ENCODE results near the gene ARHGDIB. TPM values are rescaled to one million over a fixed set of nuclear protein-coding genes. Genes with fewer than 3 reads are reported as not detected.

The ARHGDIB gene
- total RNA-seq, 6 experiments from 2014 or later, result 0.76 to 4.8 (median 3.0) TPM

DNA sequence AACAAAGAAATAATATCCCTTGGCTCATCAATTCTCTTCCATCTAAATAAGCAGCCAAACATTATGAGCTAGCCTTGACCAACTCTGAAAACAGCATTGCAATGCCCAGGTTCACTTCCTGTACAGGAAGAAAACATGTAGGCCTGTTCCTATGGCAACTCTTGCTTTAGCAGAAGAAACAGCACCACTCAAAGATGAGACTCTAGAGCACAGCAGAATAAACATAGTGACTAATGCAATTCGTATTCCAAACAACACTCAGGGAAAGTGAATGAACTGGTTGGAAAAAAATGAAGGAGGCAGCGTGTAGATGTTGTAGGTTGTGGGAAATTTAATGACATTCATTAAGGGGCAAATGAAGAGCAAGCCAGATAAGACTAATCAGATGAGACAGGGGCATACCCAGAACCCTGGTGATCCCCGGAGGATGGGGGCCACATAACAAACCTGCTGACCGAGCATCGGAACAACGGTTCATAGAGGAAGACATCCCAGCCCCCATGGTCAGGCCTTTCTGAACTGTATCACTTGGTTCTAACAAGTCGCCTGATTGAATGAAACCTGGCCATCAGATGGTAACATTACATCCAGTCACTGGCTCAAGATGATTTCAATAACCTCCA is 9.0 kb downstream of the ARHGDIB start:
- Mint-ChIP-seq H3K36me3 (ENCODE audit: low read depth) (no peaks in the 10 kb centered on the region), H3K27ac (peak overlapping the region; percentile 65), H3K4me3 (peak overlapping the region; percentile 6), H3K4me1 (ENCODE audit: low read depth) (peaks cover 57% of the 10 kb centered on the region), H3K27me3 (ENCODE audit: insufficient read depth) (peaks cover 5% of the 10 kb centered on the region), H3K9me3 (no peaks in the 10 kb centered on the region)
- TF ChIP-seq CTCF (IDR thresholded peaks at IDR 0.05), result no peak
- peak; percentile 92 for DNase-seq

GRCh38 chr12:14951851-14952250 is 9.6 kb downstream of the ARHGDIB start:
- Mint-ChIP-seq H3K4me3 (no peak overlapping the region), H3K27me3 (ENCODE audit: insufficient read depth) (peaks cover 3% of the 10 kb centered on the region; the same call in 1 of the 2 replicates), H3K9me3 (no peaks in the 10 kb centered on the region), H3K27ac (peak overlapping the region; percentile 65), H3K36me3 (ENCODE audit: low read depth) (no peaks in the 10 kb centered on the region), H3K4me1 (ENCODE audit: low read depth) (peaks cover 62% of the 10 kb centered on the region)
- DNase-seq, result no peak
- TF ChIP-seq CTCF (IDR thresholded peaks at IDR 0.05), result no peak

- H3K4me1 Mint-ChIP-seq (ENCODE audit: low read depth), result peaks cover 66% of the 10 kb centered on the region
- peak overlapping the region; percentile 65 for H3K27ac Mint-ChIP-seq
- H3K27me3 Mint-ChIP-seq (ENCODE audit: insufficient read depth), result peaks cover 1% of the 10 kb centered on the region; the same call in 1 of the 2 replicates
- H3K4me3 Mint-ChIP-seq, result no peak overlapping the region
- no peaks in the 10 kb centered on the region for H3K9me3 Mint-ChIP-seq
- no peak for DNase-seq
- no peaks in the 10 kb centered on the region for H3K36me3 Mint-ChIP-seq (ENCODE audit: low read depth)
- TF ChIP-seq CTCF (IDR thresholded peaks at IDR 0.05), result no peak
Observed at GRCh38 chr12:14950982-14951746, 10.2 kb downstream of the ARHGDIB start.

DNA sequence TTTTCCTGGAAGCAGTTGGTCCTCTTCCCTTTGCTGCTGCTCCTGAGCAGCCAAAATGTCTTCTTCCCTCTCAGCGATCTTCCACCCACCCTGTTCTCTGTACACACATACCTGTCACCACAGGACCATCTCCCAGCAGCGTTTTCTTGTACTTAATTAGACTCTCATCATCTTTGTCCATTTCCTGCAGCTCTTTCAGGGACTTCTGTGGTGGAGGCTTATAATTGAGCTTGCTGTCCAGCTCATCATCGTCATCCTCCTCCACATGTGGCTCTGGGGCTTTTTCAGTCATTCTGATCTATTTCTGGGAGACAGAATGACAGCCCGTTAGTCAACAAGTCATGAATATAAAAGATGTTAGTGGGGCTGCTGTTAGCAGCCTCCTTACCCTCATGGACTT is 11.0 kb downstream of the ARHGDIB start:
- Mint-ChIP-seq H3K4me1 (ENCODE audit: low read depth) (peaks cover 66% of the 10 kb centered on the region), H3K4me3 (no peak overlapping the region), H3K36me3 (ENCODE audit: low read depth) (no peaks in the 10 kb centered on the region), H3K9me3 (no peaks in the 10 kb centered on the region), H3K27me3 (ENCODE audit: insufficient read depth) (no peaks in the 10 kb centered on the region; the same call in 1 of the 2 replicates), H3K27ac (peak overlapping the region; percentile 1; the same call in 1 of the 2 replicates)
- no peak for DNase-seq
- TF ChIP-seq CTCF (IDR thresholded peaks at IDR 0.05), result no peak

DNA sequence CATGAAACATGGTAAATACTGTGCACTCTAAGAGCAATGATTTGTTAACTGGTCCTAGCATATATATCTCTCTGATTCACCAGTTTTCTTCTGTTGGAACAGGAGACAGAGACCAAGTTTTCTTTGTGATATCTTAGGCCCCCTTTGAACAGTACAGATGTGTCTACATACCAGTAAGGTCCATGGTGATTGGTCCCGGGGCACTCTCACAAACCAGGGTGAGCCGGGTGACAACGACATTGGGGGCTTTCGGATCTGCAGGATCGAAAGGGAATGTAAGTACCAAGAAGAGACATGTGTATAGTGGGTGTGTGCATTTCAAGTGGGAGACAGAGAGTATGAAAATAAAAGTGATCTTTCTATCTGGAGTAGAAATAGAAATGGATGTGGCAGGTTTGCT is 11.8 kb downstream of the ARHGDIB start:
- TF ChIP-seq CTCF (IDR thresholded peaks at IDR 0.05), result no peak
- H3K4me3 Mint-ChIP-seq, result no peak overlapping the region
- H3K27me3 Mint-ChIP-seq (ENCODE audit: insufficient read depth), result no peaks in the 10 kb centered on the region; the same call in 1 of the 2 replicates
- peaks cover 66% of the 10 kb centered on the region for H3K4me1 Mint-ChIP-seq (ENCODE audit: low read depth)
- H3K9me3 Mint-ChIP-seq, result no peaks in the 10 kb centered on the region
- H3K27ac Mint-ChIP-seq, result no peak overlapping the region
- no peak for DNase-seq
- H3K36me3 Mint-ChIP-seq (ENCODE audit: low read depth), result no peaks in the 10 kb centered on the region
